GM21825 (cell line): ENCODE measurements around the gene CUL7.
A peak's percentile ranks its signal among the peaks of the same experiment; 100 is the strongest.
"Not testable (repeated sequence)": the region's sequence is repeated elsewhere in the genome, so short reads cannot be mapped to it uniquely, and the experiment has no call there.

Experiments used
- ATAC-seq: cut with Tn5 transposase; IDR thresholded peaks from one replicate; pipeline ENCODE4 v1.9.1; 2021; ENCODE audit warnings: mild to moderate bottlenecking, moderate library complexity; ENCODE audit not compliant: unreplicated experiment

The CUL7 gene

DNA sequence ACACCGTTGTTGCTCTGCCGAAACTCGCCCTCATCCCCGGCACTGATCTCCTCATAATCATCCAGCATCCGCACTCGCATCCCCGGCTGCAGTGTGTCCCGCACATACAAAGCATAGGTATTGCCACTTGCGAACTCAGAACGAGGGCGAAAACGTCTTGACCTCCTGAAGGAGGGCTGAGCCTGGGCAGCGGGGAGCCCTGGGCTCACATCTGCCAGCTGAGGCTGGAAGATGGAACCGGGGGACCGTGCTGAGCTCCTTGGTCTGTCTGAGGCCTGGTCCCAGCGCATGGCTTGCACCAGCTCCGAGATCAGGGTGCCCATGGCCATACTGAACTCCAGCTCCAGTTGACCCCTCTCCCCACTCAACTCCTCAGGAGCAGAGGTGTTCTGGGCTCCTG, 2.7 kb downstream of the CUL7 start:
- ATAC-seq: no peak

DNA sequence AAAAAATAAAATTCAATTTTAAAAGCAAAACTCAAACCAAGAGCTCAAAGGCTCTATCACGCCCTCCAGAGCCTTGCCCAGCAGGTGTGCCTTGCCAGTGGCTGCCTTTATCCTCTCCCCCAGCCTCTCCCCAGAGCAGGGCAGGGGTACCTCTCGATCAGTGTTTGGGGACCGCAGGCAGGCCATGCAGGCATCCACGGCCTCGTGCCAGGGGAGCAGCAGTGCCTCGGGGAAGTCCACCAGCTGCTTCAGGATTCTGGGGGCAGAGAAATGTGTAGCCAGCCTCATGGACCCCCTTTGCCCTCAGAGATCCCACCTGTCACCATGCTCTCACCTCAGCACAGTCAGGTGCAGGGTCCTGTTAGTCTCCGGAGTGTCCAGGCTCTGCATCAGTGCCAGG, 5.7 kb downstream of the CUL7 start:
- ATAC-seq: no peak

DNA sequence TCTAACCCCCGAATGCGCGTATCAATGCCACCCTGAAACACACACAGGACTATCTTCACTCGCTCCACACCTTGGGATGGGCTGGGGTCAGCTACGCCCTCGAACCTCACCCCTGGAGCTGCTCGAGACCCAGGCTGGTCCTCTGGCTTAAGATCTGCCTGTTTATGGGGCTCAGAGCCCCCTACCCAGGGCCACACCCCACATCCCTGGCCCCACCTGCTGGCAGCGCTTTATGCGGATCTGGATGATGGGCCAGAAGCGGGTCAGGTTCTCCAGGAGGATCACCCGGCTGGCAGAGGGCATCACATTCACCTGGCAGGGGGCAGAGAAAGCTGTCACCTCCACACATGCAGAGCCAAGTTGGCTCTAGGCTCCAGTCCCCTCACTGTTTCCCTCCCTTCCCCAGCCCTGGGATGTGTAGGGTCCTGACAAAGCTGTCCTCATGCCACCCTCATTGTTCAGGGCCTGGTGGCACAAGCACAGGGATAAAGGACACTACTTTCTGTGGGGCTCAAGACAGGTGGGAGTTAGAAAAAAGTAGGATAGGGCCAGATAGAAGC, 8.2 kb downstream of the CUL7 start:
- no peak for ATAC-seq

DNA sequence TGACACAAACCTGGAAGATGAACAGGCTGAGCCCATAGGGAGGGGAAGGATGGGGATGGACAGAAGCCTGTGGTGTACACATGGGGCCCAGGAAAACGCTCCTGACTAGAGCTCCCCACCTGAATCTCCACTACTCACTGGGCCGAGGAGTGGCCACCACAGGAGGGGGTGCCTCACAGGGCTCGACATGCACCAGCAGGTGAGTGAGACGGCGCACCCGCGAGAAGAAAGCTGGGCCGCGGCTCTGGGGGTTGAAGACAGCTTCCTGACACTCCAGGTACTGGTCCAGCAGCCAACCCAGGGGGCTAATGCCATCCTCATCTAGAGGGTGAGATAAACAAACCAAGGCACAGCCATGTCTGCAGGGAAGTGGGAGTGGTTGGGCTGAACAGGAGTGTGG, 10.3 kb downstream of the CUL7 start:
- no peak for ATAC-seq

DNA sequence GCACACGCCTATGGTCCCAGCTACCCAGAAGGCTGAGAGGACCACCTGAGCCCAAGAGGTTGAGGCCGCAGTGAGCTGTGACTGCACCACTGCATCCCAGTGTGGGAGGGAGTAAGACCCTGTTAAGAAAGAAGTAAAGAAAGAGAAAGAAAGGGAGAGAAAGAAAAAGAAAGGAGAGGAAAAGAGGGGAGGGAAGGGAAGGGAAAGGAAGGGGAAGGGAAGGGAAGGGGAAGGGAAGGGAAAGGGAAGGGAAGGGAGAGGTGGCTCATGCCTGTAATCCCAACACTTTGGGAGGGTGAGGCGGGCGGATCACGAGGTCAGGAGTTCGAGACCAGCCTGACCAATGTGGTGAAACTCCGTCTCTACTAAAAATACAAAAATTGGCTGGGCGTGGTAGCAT, 12.2 kb downstream of the CUL7 start:
- ATAC-seq: not testable (repeated sequence)

DNA sequence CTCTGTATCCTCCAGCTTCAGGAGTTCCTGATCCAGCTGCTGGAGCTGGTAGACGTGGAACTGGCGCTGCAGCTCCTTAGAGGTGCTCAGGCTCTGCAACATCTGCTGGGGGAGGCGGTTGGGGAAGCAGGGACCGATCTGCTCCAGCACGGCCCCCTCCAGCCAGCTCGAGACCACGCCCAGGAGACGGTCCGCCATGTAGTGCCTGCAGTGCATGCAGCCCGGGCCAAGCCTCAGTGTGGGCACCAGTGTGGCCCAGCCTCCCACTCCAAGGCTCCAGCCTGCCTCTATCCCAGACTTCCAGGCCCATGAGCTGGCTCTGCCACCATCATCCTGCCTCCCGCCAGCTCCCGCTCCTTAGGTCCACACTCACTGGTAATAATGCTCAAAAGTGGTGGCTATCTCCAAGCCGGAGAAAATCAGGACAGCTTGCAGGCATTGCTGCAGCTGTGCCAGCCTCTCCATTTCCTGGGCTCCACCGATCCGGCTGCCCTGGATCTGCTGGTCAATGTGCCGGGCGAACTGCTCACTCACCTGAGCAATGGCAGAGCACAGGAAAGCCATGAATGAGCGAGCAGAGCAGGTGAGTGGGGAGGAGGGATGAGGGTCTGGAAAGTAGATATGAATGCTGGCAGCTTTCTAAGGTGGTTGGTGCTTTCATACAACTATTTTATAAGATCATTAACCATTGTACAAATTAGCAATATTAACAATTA, 13.0 kb downstream of the CUL7 start:
- no peak for ATAC-seq

DNA sequence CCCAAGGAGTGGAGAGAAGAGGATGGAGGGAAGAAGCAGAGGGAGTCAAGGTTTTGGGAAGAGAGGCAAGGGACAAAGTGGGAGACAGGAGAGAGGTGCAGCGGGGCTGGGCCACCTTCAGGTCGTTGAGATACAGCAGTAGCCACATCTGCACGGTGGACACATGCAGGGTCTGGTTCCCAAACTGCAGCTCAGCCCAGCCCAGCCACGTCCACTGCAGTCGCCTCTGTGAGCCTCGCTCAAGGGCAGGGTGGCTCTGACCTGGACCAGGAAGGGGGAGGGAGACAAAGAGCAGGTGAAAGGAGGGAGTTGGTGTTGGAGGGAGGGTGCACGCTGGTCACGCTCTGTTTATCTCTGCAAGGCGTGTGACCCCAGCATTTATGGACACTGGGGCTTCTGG, 14.9 kb downstream of the CUL7 start:
- ATAC-seq: no peak

DNA sequence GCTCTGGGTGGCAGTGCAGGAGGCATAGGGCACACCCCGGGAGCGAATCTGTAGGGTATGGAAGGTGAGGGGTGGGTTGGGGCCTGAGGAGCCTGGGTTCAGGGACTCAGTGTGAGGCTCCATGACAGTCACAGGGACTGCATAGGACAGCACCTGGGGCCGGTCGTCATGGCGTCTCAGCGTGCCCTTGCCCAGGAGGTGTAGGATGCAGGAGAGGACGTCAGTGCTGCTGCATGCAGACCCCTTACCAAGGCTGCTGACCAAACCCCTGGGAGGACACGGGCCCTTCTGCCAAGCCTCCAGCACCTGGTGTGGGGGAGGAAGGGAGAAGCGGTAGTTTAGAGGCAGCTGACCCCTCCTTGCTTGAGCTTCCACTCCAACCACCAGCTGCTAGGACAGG, 15.9 kb downstream of the CUL7 start:
- ATAC-seq: no peak

DNA sequence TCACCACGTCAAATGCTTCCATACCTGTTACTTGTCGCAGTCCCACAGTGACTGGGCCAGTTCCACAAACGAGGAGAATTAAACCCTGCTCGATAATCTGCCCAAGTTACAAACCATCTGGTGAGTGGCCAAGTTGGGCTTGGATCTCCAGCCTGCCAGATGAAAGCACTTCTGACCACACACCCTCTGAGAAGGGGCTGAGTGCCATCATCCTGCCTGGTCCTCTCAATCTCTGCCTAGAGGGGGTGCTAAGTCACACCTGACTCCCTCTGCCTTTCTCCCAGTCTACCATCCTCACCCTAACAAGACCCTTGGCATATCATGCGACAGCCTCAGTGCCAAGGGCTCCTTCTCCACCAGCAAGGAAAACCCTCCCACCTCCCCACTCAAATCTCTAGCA, 16.5 kb downstream of the CUL7 start:
- ATAC-seq: no peak

DNA sequence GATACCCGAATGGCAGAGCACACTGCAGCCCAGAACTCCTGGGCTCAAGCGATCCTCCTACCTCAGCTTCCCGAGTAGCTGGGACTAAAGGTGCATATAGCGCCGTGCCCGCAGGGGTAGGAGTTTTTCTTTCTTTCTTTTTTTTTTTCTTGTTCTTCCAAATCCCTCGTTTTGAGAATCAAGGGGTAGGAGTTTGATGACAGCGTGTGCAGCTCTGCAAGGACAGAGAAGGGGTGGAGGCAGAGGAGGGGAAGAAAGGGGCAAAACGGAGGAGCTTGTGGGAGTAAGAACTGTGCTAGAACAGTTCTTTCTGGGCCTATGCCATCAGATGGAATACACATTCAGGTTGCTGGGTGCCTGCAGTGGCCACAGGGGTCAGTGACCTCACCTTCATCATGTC, 16.9 kb downstream of the CUL7 start:
- no peak for ATAC-seq

DNA sequence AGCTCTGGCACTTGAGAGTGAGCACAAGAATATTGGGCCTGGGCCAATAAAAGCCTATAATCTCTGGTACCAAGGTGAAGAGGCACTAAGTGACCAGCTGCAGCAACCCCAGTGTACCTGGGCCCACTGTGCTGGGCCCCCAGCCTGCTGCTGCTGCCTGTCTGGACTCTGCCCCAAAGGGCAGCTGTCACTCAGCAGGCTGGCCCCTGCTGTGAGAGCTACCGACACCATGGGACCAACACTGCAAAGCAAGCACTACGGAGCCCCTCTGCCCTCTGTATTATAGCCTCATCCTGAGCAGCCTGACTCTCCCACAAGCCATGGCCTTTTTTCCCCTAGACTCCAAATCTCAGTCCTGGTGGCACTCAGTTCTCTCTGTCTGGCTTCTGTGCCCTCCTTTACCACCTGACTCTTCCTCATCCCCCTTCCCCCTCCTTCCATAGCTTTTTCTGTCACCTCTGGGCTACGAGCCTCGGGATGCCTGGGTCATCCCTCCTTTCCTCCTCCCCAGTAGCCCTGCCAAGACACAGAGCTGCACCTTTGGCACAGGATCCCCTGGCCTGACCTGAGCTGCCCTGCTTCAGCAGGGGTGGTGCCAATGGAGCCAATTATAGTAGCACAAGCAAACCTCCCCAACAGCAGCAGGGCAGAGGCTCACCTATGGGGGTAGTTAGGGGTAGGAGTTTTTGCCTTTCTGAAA, 18.0 kb downstream of the CUL7 start:
- ATAC-seq: no peak

DNA sequence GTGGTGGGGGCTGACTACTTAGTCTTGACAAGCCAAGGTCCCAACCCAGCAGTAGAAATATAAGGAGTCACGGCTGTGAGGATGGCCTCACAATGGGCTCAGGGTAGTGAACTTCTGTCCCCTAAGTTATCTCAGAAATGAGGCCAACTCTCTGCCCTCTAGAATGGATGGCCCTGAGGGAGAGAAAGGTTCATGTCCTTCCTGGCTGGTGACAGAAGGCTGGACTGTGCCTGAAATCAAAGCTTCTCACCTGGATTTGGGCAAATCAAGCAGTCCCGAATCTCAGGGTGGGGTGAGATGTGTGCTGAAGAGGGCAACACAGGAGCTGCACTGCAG, 19.5 kb downstream of the CUL7 start:
- ATAC-seq: no peak

DNA sequence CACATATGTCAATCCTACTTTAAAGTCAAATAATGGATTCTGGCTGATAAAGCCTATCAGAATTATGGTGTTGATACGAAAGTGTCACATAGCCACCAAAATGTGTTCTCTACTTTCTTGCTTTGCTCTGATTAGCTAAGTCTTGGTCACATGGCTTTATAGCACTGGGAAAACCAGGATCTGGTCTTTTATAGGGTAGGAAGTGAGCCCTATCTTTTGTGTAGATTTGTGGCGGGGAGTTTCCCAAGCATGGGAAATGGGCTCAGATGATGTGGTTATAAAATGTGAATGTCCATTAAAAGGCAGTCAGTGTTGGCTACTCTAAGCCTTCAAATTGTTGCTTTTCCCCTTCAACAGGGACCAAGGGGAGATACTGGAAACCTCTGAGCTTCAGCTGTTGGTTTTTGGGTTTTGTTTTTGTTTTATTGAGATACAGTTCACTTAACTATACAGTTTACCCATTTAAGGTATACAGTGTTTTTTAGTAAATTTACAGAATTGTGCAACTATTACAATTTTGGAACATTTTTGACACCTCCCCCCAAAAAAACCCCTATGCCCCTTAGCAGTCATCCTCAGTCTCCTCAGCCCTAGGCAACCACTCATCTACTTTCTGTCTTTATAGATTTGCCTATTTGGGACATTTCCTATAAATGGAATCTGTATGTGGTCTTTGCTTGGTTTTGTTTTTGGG, 20.0 kb downstream of the CUL7 start:
- ATAC-seq: no peak

DNA sequence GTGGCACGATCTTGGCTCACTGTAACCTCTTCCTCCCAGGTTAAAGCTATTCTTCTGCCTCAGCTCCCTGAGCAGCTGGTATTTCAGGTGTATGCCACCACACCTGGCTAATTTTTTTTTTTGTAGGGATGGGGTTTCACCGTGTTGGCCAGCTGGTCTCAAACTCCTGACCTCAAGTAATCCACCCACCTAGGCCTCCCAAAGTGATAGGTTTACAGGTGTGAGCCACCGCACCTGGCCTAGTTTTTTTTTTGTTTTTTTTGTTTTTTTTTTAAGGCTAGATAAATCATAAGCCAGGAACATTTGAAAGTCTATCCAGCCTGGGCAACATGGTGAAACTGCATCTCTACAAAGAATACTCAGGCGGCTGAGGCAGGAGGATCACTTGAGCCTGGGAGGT, 21.3 kb downstream of the CUL7 start:
- no peak for ATAC-seq

DNA sequence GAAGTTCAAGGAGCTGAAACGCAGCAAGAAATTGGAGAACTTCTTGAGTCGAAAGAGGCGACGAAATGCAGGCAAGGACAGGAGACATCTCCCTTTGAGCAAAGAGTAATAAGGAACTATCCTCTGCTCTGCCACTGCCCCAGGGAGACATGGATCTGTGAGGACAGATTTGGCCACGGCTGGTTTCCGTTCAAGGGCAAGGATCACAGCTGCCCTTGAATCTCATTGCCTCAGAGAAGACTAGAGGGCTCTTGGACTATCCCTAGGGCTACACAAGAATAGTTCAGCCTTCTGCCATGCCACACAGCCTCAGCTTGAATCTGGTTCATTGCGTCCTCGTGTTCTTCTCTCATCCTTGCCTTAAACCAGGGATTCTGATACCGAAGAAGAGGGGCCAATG, 24.5 kb downstream of the CUL7 start:
- ATAC-seq: no peak

DNA sequence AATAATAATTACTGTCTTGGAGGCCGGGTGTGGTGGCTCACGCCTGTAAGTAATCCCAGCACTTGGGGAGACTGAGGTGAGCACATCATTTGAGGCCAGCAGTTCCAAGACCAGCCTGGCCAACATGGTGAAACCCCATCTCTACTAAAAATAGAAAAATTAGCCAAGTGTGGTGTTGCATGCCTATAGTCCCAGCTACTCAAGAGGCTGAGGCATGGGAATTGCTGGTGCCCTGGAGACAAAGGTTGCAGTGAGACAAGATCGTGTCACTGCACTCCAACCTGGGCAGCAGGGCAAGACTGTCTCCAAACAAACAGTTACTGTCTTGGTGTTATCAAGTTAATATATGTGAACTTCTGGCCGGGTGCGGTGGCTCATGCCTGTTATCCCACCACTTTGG, 27.3 kb downstream of the CUL7 start:
- ATAC-seq: no peak

DNA sequence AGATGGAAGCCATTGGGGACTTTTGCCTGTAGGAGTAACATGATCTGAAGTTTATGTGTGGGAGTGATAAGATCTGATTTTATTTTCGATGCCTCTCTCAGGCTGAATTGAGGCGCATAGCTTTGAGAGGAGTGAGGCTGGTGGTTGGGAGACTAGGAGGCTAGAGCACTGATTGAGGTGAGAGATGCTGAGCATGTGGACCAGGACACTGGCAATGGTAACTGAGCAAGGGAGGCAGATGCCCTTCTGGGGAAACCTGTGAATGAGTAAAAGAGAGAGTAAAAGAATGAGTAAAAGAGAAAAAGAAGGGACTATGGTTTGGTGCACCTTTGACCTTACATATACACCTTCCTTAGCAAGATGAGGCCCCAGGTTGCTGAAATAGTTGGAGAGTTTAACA, 29.2 kb downstream of the CUL7 start:
- ATAC-seq: no peak

DNA sequence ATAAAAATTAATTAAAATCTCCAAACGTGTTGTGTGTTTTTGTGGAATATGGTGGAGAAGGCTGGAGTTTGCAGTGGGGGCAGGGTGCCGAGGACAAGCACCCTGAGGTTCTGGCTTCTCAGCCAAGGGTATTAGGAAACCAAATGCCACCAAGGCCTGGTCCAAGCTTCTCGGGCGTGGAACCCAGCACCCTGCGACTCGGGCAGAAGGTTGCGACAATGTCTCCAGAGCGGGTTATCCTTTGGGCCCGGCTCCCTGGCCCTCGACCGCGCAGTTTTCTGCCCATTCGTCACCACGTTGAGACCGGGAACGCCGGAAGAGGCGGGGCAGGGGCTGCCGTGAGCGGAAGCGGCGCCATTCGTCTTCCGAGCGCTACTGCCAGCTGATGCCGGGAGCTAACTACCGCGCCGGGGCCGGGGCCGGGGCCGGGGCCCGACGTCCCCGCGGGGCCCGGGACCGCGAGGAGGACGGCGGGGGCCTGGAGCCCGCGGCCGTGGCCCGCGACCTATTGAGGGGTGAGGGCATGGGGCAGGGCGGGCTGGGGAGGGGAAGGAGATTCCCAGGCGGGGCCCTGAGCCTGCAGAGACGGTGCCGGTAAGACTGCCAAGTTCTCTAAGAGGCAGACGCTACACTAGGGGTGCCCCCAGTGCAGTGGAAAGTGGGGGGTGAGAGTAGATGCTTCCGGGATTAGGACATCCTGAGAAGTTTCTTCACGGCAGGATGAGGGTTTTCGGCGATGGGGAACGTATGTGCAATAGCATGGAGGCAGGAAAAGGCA, 32.2 kb downstream of the CUL7 start, which contains the start of gene RRP36:
Gene RRP36 (plus strand): TSS at position 354 of the 778 bp plus-strand sequence. CDS start 32 bp downstream, at position 386.
- ATAC-seq: peak; percentile 72

DNA sequence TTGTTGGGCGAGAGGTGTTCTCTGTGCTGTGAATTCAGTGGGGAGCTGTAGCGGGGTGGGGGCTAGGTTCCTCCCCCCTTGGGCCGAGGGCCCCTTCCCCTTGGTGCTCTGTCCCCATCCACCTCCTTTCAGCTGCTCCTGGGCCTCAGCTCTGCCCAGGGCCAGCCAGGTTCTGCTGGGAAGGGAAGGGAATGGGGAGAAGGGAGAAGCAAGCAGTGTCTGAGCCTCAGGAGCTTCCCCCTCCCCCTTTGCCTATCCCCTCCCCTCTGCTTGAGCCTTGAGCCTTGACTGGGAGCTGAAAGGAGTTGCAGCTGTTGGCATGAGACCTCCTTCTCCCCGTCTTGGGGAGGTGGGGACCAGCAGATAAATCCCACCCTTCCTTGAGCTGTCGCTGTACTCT, 32.8 kb downstream of the CUL7 start:
- ATAC-seq: no peak

DNA sequence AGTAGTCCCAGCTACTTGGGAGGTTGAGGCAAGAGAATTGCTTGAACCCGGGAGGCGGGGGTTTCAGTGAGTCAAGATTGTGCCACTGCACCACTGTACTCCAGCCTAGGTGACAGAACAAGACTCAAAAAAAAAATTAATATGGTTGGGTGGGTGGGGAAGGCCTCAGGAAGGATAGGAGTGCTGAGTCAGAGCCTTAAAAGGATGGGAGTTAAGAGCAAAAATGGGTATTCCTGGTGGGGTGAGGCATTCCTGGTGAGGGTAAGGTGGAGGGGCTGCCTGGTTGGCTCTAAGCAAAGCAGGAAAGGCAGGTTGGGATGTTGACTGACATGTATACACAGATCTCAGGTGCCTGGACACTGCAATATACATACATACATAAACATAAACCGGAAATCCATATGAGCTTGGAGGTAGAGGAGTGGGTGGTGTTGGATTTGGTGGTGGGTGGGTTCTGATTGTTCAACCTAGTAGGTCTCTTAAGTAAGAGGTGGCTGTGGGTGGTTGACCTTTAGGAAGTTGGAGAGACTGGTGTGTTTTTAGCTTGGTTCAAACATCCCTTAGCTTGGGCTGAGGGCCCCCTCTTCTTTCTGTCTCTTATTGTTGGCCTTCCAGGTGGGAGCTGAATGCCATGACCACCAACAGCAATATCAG, 33.5 kb downstream of the CUL7 start:
- no peak for ATAC-seq

DNA sequence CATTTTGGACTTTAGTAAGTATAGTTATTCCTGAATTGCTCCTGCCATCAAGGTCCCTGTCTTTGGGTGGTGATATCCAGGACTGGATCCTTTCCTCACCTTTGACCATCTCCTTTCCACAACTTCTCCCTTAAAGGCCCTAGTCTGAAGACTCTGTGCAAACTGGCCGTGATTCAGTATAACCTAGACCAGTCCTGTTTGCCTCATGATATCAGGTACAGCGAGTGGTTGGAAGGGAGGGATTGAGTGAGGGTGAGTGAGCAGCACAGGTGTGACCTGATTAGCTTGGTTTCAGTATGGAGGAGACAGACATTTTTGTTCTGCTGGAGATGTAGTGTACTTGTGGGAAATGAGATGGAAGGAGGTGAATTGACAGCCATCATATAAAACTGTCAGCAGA, 34.5 kb downstream of the CUL7 start:
- no peak for ATAC-seq
